ENCODE measurements around the gene SPRR3.

- TF ChIP-seq FOXA1 (IDR thresholded peaks at IDR 0.05) (no peak), FOXK2 (IDR thresholded peaks at IDR 0.05) (no peak), NFRKB (IDR thresholded peaks at IDR 0.05) (no peak), CTBP1 (IDR thresholded peaks at IDR 0.05; ENCODE audit: borderline replicate concordance) (no peak), FOXM1 (IDR thresholded peaks at IDR 0.05; ENCODE audit: borderline replicate concordance) (no peak), TARDBP (IDR thresholded peaks at IDR 0.05) (no peak), SP1 (IDR thresholded peaks at IDR 0.05) (no peak), SUZ12 (IDR thresholded peaks at IDR 0.05) (no peak), PKNOX1 (IDR thresholded peaks at IDR 0.05) (no peak), ARNT (IDR thresholded peaks at IDR 0.05) (no peak), ZNF384 (IDR thresholded peaks at IDR 0.05) (no peak), HDGF (IDR thresholded peaks at IDR 0.05; ENCODE audit: borderline replicate concordance) (no peak), L3MBTL2 (conservative IDR thresholded peaks at IDR 0.05) (no peak), BHLHE40 (IDR thresholded peaks at IDR 0.05; ENCODE audit: borderline replicate concordance) (no peak)
Measured at GRCh38 chr1:152982076-152982475, 19.5 kb upstream of the SPRR3 start.
